ENCODE data around the gene CD2.

Gene CD2

GRCh38 chr1:116721039-116721405 lies 33.2 kb upstream of the CD2 start:
- no peak for TF ChIP-seq EZH2phosphoT487 (IDR thresholded peaks at IDR 0.05; ENCODE audit: borderline replicate concordance)
- TF ChIP-seq CTCF (conservative IDR thresholded peaks at IDR 0.05; ENCODE audit: low read length) = no peak
- H4K20me1 ChIP-seq (ENCODE audit: insufficient read depth, low read length, poor library complexity, severe bottlenecking) = no peaks in the 10 kb centered on the region
- no peak overlapping the region for H3K4me3 ChIP-seq (ENCODE audit: low read length, poor library complexity, severe bottlenecking)

GRCh38 chr1:116721451-116722007 lies 32.7 kb upstream of the CD2 start:
- no peaks in the 10 kb centered on the region for H3K79me2 ChIP-seq (ENCODE audit: insufficient read depth, low read length)
- H3F3A ChIP-seq (ENCODE audit: low read depth) = no peaks in the 10 kb centered on the region
- H4K20me1 ChIP-seq (ENCODE audit: insufficient read depth, low read length, poor library complexity, severe bottlenecking) = no peaks in the 10 kb centered on the region
- H3K9ac ChIP-seq (ENCODE audit: low read depth, low read length, poor library complexity, severe bottlenecking) = no peak overlapping the region
- no peak for TF ChIP-seq CTCF (conservative IDR thresholded peaks at IDR 0.05; ENCODE audit: low read length)
- TF ChIP-seq EZH2phosphoT487 (IDR thresholded peaks at IDR 0.05; ENCODE audit: borderline replicate concordance) = no peak
- no peaks in the 10 kb centered on the region for H3K9me2 ChIP-seq (replicated peaks; ENCODE audit: low read depth, low read length)
- H3K4me1 ChIP-seq (ENCODE audit: insufficient read depth, low read length, poor library complexity, severe bottlenecking) = peaks cover under 1% of the 10 kb centered on the region
- no peak overlapping the region for H2AFZ ChIP-seq (ENCODE audit: low read length)
- H3K36me3 ChIP-seq (ENCODE audit: insufficient read depth, low read length) = no peaks in the 10 kb centered on the region
- H3K4me3 ChIP-seq (ENCODE audit: low read length, poor library complexity, severe bottlenecking) = no peak overlapping the region
- H3K9me3 ChIP-seq (ENCODE audit: insufficient read depth, low read depth, low read length) = no peaks in the 10 kb centered on the region
- H3K27me3 ChIP-seq (ENCODE audit: insufficient read depth, low read length, poor library complexity, severe bottlenecking) = no peaks in the 10 kb centered on the region
- no peak overlapping the region for H3K4me2 ChIP-seq (ENCODE audit: low read depth, low read length, poor library complexity, severe bottlenecking)

More at GRCh38 chr1:116721039-116721405, 33.2 kb upstream of the CD2 start:
- Histone ChIP-seq H3K9me3 (ENCODE audit: insufficient read depth, low read depth, low read length) (no peaks in the 10 kb centered on the region), H3K36me3 (ENCODE audit: insufficient read depth, low read length) (no peaks in the 10 kb centered on the region), H3K27me3 (ENCODE audit: insufficient read depth, low read length, poor library complexity, severe bottlenecking) (no peaks in the 10 kb centered on the region), H3K79me2 (ENCODE audit: insufficient read depth, low read length) (no peaks in the 10 kb centered on the region), H3K9ac (ENCODE audit: low read depth, low read length, poor library complexity, severe bottlenecking) (no peak overlapping the region), H3K4me1 (ENCODE audit: insufficient read depth, low read length, poor library complexity, severe bottlenecking) (peaks cover 3% of the 10 kb centered on the region), H2AFZ (ENCODE audit: low read length) (no peak overlapping the region), H3K4me2 (ENCODE audit: low read depth, low read length, poor library complexity, severe bottlenecking) (no peak overlapping the region), H3F3A (ENCODE audit: low read depth) (no peaks in the 10 kb centered on the region), H3K9me2 (replicated peaks; ENCODE audit: low read depth, low read length) (no peaks in the 10 kb centered on the region)

GRCh38 chr1:116722016-116722838 lies 32.0 kb upstream of the CD2 start:
- Histone ChIP-seq H3K9me2 (replicated peaks; ENCODE audit: low read depth, low read length) (no peaks in the 10 kb centered on the region), H3K27me3 (ENCODE audit: insufficient read depth, low read length, poor library complexity, severe bottlenecking) (no peaks in the 10 kb centered on the region), H3K36me3 (ENCODE audit: insufficient read depth, low read length) (no peaks in the 10 kb centered on the region), H4K20me1 (ENCODE audit: insufficient read depth, low read length, poor library complexity, severe bottlenecking) (no peaks in the 10 kb centered on the region), H3K9ac (ENCODE audit: low read depth, low read length, poor library complexity, severe bottlenecking) (no peak overlapping the region), H3K9me3 (ENCODE audit: insufficient read depth, low read depth, low read length) (no peaks in the 10 kb centered on the region), H3K4me3 (ENCODE audit: low read length, poor library complexity, severe bottlenecking) (no peak overlapping the region), H3K79me2 (ENCODE audit: insufficient read depth, low read length) (no peaks in the 10 kb centered on the region), H3F3A (ENCODE audit: low read depth) (no peaks in the 10 kb centered on the region), H3K4me2 (ENCODE audit: low read depth, low read length, poor library complexity, severe bottlenecking) (no peak overlapping the region), H3K4me1 (ENCODE audit: insufficient read depth, low read length, poor library complexity, severe bottlenecking) (peaks cover 7% of the 10 kb centered on the region), H2AFZ (ENCODE audit: low read length) (no peak overlapping the region)
- TF ChIP-seq CTCF (conservative IDR thresholded peaks at IDR 0.05; ENCODE audit: low read length) (no peak), EZH2phosphoT487 (IDR thresholded peaks at IDR 0.05; ENCODE audit: borderline replicate concordance) (no peak)

Data from Loucy (cell line).